Prostate gland (tissue), 2 donors: ENCODE data around the gene CAMK2N2.

Experiments
- CTCF ChIP-seq, 4 experiments: fragments of 200-600 bp in 2 of 4; fragments of 450-650 bp in 2 of 4; sonication (generic) in 2 of 4; IDR thresholded peaks; 1 replicate in 3 of 4; 2 replicates in 1 of 4; pipeline ENCODE4 v1.5.1; 2016 to 2019; ENCODE audit warnings: antibody characterized with exemption in 4 of 4, mild to moderate bottlenecking in 2 of 4, moderate library complexity in 2 of 4
- POLR2AphosphoS5 ChIP-seq: sonication (generic); formaldehyde crosslinking; IDR thresholded peaks from one replicate; pipeline ENCODE4 v1.6.1; 2017; ENCODE audit warnings: antibody characterized with exemption

DNA sequence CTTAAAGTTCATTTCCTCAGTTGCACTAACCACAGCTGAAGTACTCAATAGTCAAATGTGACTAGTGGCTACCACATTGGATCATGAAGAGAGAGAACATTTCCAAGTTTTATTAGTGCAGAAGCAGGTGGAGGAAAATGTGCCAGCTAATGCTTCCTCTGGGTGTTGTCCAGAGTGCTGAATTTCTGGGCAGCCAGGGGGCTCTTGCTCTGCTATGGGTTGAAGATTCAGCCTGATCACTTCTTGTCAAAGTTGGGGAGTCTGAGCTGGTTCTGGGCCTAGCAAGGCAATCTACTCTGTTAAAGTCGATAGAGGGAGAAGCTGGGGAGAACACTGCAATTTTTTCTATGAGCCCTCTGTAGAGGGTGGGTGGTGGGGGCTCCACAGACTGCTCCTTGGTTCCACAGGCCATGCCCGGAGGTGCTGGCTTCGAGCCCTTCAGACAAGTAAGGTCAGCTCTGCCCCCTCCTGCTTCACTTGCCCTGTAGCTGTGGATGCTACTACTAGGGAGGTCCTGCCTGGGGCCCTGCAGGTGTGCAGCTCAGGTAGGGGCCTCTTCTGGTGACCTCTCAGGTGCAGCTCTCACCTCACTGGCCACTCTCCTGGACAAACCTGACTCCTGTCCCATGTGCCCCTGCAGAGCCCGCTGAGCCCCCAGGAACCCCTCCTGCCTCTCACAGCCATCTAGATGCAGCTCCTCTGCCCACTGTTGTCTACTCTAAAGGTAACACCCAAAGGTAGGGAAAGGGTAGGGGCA is 20.8 kb downstream of the CAMK2N2 start:
- no peak for TF ChIP-seq CTCF (IDR thresholded peaks at IDR 0.05)
- TF ChIP-seq POLR2AphosphoS5, result no peak
